Measurements from ENCODE around the gene GPR12.
"Not testable (repeated sequence)": the region's sequence is repeated elsewhere in the genome, so short reads cannot be mapped to it uniquely, and the experiment has no call there.

GPR12 gene

GRCh38 chr13:26749905-26750304, 10.7 kb downstream of the GPR12 start:
- in situ Hi-C loops (cut with HindIII; ENCODE audit: low sequenced_read_pairs): no loop called here

GRCh38 chr13:26749285-26749684, 11.3 kb downstream of the GPR12 start:
- in situ Hi-C loops (cut with HindIII; ENCODE audit: low sequenced_read_pairs): no loop called here

DNA sequence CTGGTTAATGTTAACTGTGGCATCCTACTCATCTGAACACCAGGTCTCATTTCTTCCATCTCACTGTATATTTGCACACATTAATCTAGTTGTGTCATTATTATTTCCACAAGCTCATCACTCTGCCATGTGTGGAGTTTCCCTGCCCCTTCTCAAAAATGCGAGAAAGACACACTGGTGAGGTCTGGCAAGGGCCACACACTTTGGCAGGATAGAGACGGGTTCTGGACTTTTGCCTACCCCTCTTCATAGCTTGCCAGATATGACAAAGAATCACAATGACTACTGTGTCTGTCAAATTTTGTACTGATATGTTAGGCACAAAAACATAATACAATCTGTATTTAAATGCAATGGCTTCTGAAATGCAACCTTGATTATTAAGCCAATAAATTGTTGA, 12.9 kb downstream of the GPR12 start:
- in situ Hi-C loops (cut with HindIII; ENCODE audit: low sequenced_read_pairs): no loop called here

DNA sequence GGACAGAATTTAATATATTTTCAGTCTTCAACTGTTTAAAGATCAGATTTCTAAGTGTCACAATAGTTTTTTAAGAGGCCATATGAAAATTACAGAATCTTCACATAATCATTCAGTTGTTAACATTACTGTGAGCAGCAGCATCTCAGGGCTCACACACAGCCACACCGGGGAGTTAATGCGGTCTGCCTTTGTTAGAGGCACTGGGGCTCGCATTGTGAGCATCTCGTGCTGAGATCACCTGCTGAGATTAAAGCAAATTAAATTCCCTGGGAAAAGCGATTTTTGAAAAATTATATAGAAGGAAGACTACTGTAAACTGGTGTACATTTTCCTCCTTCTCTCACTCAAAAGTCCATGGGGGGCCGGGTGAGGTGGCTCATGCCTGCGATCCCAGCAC, 16.6 kb downstream of the GPR12 start:
- in situ Hi-C loops (cut with HindIII; ENCODE audit: low sequenced_read_pairs): no loop called here

GRCh38 chr13:26742691-26743358, 17.8 kb downstream of the GPR12 start:
- in situ Hi-C loops (cut with HindIII; ENCODE audit: low sequenced_read_pairs): no loop called here

GRCh38 chr13:26735677-26736076, 24.9 kb downstream of the GPR12 start:
- in situ Hi-C loops (cut with HindIII; ENCODE audit: low sequenced_read_pairs): no loop called here

DNA sequence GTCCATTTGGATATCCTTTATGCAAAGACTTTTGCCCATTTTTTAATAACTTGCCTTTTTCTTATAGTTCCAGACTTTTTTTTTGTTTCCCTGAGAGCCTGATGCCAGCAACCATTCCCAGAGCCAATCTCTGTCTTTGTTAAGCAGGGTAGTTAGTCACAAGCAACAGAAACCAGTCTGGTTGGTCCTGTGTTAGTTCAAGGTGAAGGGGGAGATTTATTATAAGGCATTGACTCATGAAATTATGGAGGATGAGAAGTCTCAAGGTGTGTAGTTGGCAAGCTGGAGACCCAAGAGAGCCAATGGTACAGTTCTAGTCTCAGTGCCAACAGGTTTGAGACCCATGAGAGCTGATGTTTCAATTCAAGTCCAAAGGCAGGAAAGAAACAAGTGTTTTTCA, 33.0 kb downstream of the GPR12 start:
- in situ Hi-C loops (cut with HindIII; ENCODE audit: low sequenced_read_pairs): no loop called here

- in situ Hi-C loops (cut with HindIII; ENCODE audit: low sequenced_read_pairs): no loop called here
Observed at GRCh38 chr13:26727122-26727521, 33.5 kb downstream of the GPR12 start.

- in situ Hi-C loops (cut with HindIII; ENCODE audit: low sequenced_read_pairs): no loop called here
Observed at GRCh38 chr13:26726684-26727083, 33.9 kb downstream of the GPR12 start.

DNA sequence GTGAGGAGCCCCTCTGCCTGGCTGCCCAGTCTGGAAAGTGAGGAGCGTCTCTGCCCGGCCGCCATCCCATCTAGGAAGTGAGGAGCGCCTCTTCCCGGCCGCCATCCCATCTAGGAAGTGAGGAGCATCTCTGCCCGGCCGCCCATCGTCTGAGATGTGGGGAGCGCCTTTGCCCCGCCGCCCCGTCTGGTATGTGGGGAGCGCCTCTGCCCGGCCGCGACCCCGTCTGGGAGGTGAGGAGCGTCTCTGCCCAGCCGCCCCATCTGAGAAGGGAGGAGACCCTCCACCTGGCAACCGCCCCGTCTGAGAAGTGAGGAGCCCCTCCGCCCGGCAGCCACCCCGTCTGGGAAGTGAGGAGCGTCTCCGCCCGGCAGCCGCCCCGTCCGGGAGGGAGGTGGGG, 37.0 kb downstream of the GPR12 start:
- in situ Hi-C loops (cut with HindIII; ENCODE audit: low sequenced_read_pairs): not testable (repeated sequence)

GRCh38 chr13:26722321-26722720, 38.3 kb downstream of the GPR12 start:
- in situ Hi-C loops (cut with HindIII; ENCODE audit: low sequenced_read_pairs): no loop called here

DNA sequence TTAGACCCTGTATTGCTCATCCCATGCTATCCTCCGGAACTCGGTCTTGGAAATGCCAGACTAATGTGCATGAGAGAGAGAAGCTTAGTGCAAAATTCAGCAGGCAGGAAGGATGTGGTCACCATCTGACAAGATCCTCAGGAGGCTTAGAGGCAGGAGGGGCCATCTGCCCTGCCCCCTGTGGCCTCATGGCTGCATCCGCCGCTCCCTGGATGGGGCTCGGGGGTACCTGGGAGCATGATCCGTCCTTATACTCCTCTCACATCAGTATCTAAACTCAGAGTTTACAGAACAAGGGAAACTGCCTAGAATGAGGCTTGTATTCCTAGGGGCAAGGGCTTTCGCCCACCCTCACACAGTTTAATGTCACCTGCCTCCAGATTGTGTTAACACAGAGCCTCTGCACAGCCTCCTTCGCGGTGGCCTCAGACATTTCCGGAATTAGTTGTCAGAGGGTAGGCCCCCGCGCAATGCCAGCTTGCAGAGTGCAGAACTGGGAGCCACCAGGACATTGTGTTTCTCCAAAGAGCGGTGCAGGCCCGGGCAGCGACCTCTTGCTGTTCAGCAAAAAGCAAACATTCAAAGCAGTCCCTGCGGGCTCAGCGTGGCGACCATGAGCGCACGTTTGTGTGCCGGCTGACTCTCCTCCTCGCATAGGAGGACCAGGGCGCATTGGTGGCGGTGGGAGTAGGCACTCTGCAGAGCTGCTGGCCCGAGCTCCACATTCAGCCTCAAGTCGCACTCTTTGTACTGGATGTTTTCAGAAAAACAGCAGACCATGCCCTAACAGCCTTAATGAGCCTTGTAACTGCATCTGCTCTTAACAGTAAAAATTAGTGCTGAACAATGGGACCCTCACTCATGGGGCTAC, 39.1 kb downstream of the GPR12 start:
- in situ Hi-C loops (cut with HindIII; ENCODE audit: low sequenced_read_pairs): no loop called here

GRCh38 chr13:26719356-26719945, 41.1 kb downstream of the GPR12 start:
- in situ Hi-C loops (cut with HindIII; ENCODE audit: low sequenced_read_pairs): no loop called here

DNA sequence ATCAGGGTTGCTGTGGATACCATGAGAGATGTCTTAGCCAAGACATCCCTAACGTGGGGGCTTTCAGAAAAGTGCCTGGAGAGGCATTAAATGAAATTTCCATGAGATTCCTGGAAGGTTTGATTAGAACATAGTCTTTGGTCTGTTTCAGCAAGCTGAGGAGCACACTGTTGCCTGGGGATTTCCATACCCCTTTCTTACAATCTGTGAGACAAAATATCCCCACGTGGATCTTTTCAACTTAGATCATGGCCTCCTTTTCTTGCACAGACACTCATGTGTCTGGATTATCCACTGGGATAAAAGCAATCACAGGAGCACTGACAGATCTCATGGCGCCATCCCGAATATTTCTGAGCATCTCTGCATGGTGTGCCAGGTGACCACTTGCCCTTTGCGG, 41.7 kb downstream of the GPR12 start:
- in situ Hi-C loops (cut with HindIII; ENCODE audit: low sequenced_read_pairs): no loop called here

GRCh38 chr13:26718146-26718545, 42.4 kb downstream of the GPR12 start:
- in situ Hi-C loops (cut with HindIII; ENCODE audit: low sequenced_read_pairs): no loop called here

- in situ Hi-C loops (cut with HindIII; ENCODE audit: low sequenced_read_pairs): no loop called here
Observed at GRCh38 chr13:26716984-26717383, 43.6 kb downstream of the GPR12 start.

GRCh38 chr13:26713341-26713740, 47.2 kb downstream of the GPR12 start:
- in situ Hi-C loops (cut with HindIII; ENCODE audit: low sequenced_read_pairs): no loop called here

DNA sequence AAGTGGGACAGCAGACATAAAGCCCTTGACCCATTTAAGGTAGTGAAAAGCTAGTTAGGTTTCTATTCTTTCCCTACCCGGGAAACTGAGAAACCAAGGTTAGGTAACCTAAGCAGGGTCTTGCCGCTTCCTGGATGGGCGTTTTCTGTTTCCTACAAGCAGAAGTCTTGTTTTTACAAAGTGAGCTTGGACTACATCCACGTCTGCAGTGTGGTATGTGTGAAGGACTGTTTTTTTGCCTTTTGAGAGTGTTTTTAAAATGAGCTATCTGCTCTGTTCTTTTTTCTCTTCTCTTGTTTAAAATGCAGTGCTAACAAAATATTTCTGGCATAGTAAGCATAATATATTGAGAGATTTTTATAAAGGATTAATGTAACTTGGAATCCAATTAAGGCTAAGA, 49.4 kb downstream of the GPR12 start:
- in situ Hi-C loops (cut with HindIII; ENCODE audit: low sequenced_read_pairs): no loop called here

DNA sequence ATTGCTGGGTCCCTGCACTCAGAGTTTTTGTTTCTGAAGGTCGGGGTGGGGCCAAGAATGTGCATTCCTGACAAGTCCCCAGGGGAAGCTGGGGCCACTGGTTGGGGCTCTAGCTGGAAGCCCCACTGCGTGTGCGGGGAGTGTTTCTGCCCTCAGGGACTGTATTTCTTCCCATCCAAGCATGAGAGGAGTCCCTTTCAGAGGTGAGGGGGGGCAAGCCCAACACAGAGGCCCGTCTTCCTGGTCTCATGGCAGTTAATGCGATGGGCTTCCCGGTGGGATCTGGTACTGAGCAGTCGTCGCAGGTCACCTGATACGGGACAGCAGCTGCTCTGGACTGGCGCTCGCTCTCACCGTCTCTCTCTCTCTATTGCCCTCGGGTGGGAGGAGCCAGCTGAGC, 50.4 kb downstream of the GPR12 start:
- in situ Hi-C loops (cut with HindIII; ENCODE audit: low sequenced_read_pairs): no loop called here

- in situ Hi-C loops (cut with HindIII; ENCODE audit: low sequenced_read_pairs): no loop called here
Observed at GRCh38 chr13:26709461-26709860, 51.1 kb downstream of the GPR12 start.

GRCh38 chr13:26708007-26708297, 52.6 kb downstream of the GPR12 start:
- in situ Hi-C loops (cut with HindIII; ENCODE audit: low sequenced_read_pairs): no loop called here

Data from DLD1 (cell line).